HCT116 (cell line): ENCODE measurements around the gene FAM199X. TPM values are rescaled to one million over a fixed set of nuclear protein-coding genes. Genes with fewer than 3 reads are reported as not detected.

Experiments
- ATAC-seq: fragments of 200-7000 bp; cut with Tn5 transposase; 2 replicates; pipeline ENCODE4 v1.9.1; 2020; ENCODE audit warnings: mild to moderate bottlenecking, moderate library complexity
- BruUV-seq: library from RNA; stranded (reverse); fragments of 400-500 nt; replicated peaks from 2 replicates; lab custom pipeline; 2021; lab: Mats Ljungman, UMichigan
- CTCF ChIA-PET: fragments of 300-600 bp; sonication (Branson Sonifier 250); formaldehyde crosslinking; loops from one replicate; lab custom pipeline; 2021; ENCODE audit warnings: antibody characterized with exemption; lab: Charles Lee
- POLR2A ChIA-PET: fragments of 300-600, 350-600 bp; sonication (Branson Sonifier 250); formaldehyde crosslinking; loops from one replicate; lab custom pipeline; 2021; ENCODE audit warnings: antibody characterized with exemption; lab: Charles Lee
- RAD21 ChIA-PET, 2 experiments: fragments of 300-600 bp; sonication (Branson Sonifier 250); formaldehyde crosslinking; loops; one replicate each; lab custom pipeline; 2023; ENCODE audit warnings: low total read pairs in 2 of 2; ENCODE audit not compliant: uncharacterized antibody in 2 of 2, unreplicated experiment in 2 of 2, low non-redundant PET in 1 of 2; lab: Charles Lee
- DNase-seq: peaks from one replicate; pipeline ENCODE4 v3.0.0-alpha.2; 2010; ENCODE audit warnings: low read depth, low spot score
- H2AFZ ChIP-seq: fragments of 200-600 bp; shearing (Covaris generic), sonication (generic); 2 replicates; pipeline ENCODE4 v1.6.1; 2017; ENCODE audit warnings: low read depth, mixed run types, mixed read lengths, antibody characterized with exemption, low read length; ENCODE audit not compliant: poor library complexity, severe bottlenecking
- H3K27ac ChIP-seq: 2 replicates; pipeline ENCODE4 v1.5.1; 2012; ENCODE audit warnings: low read depth, low read length
- H3K27me3 ChIP-seq: fragments of 200-600 bp; sonication (generic); 2 replicates; pipeline ENCODE4 v1.6.1; 2016; ENCODE audit warnings: mixed run types, low read length, mixed read lengths; ENCODE audit not compliant: insufficient read depth
- H3K36me3 ChIP-seq, 2 experiments: fragments of 200-500 bp in 1 of 2; fragments of 200-600 bp in 1 of 2; sonication (Bioruptor generic) in 1 of 2; sonication (generic) in 1 of 2; 2 replicates each; pipeline versions ENCODE4 v1.5.1 to v1.6.1; 2014 to 2016; ENCODE audit warnings: low read length in 2 of 2, inconsistent platforms in 1 of 2, mixed read lengths in 1 of 2, mixed run types in 1 of 2; ENCODE audit not compliant: insufficient read depth in 2 of 2, control insufficient read depth in 1 of 2
- H3K4me1 ChIP-seq, 2 experiments: fragments of 200-600 bp in 1 of 2; sonication (generic) in 1 of 2; 2 replicates each; pipeline versions ENCODE4 v1.5.1 to v1.6.1; 2012 to 2017; ENCODE audit warnings: low read length in 2 of 2, inconsistent platforms in 1 of 2, mild to moderate bottlenecking in 1 of 2, mixed read lengths in 1 of 2, mixed run types in 1 of 2, moderate library complexity in 1 of 2; ENCODE audit not compliant: insufficient read depth in 2 of 2, control insufficient read depth in 1 of 2
- H3K4me2 ChIP-seq: fragments of 200-600 bp; sonication (generic); 2 replicates; pipeline ENCODE4 v1.6.1; 2017; ENCODE audit warnings: mixed run types, low read length, mixed read lengths
- H3K4me3 ChIP-seq, 2 experiments: fragments of 200-600 bp in 1 of 2; sonication (generic) in 1 of 2; replicated peaks in 1 of 2; 2 replicates each; pipeline ENCODE4 v1.5.1; 2011 to 2016; ENCODE audit warnings: low read length in 2 of 2, control low read depth in 1 of 2, low read depth in 1 of 2, mild to moderate bottlenecking in 1 of 2, mixed read lengths in 1 of 2, mixed run types in 1 of 2
- H3K79me2 ChIP-seq: fragments of 200-600 bp; sonication (generic); 2 replicates; pipeline ENCODE4 v1.6.1; 2017; ENCODE audit warnings: mild to moderate bottlenecking, mixed run types, low read length, moderate library complexity, mixed read lengths; ENCODE audit not compliant: insufficient read depth
- H3K9ac ChIP-seq: fragments of 200-600 bp; sonication (generic); 2 replicates; pipeline ENCODE4 v1.6.1; 2016; ENCODE audit warnings: low read length, mixed read lengths
- H3K9me2 ChIP-seq: fragments of 200-600 bp; sonication (generic), shearing (Covaris generic); 2 replicates; pipeline ENCODE4 v1.6.1; 2017; ENCODE audit warnings: mixed run types, mild to moderate bottlenecking, moderate library complexity; ENCODE audit not compliant: insufficient read depth
- H3K9me3 ChIP-seq, 2 experiments: fragments of 200-500 bp in 1 of 2; fragments of 200-600 bp in 1 of 2; sonication (Bioruptor generic) in 1 of 2; sonication (generic) in 1 of 2; 2 replicates each; pipeline ENCODE4 v1.6.1; 2014 to 2017; ENCODE audit warnings: low read length in 2 of 2, mixed read lengths in 2 of 2, inconsistent platforms in 1 of 2, low read depth in 1 of 2, mild to moderate bottlenecking in 1 of 2, mixed run types in 1 of 2, moderate library complexity in 1 of 2; ENCODE audit not compliant: control insufficient read depth in 1 of 2, insufficient read depth in 1 of 2
- H4K20me1 ChIP-seq: fragments of 200-600 bp; sonication (generic), shearing (Covaris generic); 2 replicates; pipeline ENCODE4 v1.6.1; 2017; ENCODE audit warnings: mixed run types, mild to moderate bottlenecking, moderate library complexity; ENCODE audit not compliant: insufficient read depth
- EGR1 ChIP-seq: IDR thresholded peaks from 2 replicates; pipeline ENCODE4 v1.6.1; 2012; ENCODE audit warnings: low read depth
- EZH2 ChIP-seq: fragments of 200-600 bp; sonication (generic); IDR thresholded peaks from 2 replicates; pipeline ENCODE4 v1.6.1; 2017; ENCODE audit warnings: antibody characterized with exemption, mixed run types
- EZH2phosphoT487 ChIP-seq: fragments of 200-600 bp; IDR thresholded peaks from 2 replicates; pipeline ENCODE4 v1.6.1; 2018; ENCODE audit warnings: antibody characterized with exemption, borderline replicate concordance
- JUND ChIP-seq: IDR thresholded peaks from 2 replicates; pipeline ENCODE4 v1.6.1; 2012
- POLR2A ChIP-seq: IDR thresholded peaks from 2 replicates; pipeline ENCODE4 v1.7.0; 2011; ENCODE audit warnings: borderline replicate concordance; ENCODE audit not compliant: insufficient read depth, insufficient read length; ENCODE audit errors: extremely low read depth
- POLR2AphosphoS5 ChIP-seq: IDR thresholded peaks from 2 replicates; pipeline ENCODE4 v1.6.1; 2011; ENCODE audit warnings: mild to moderate bottlenecking, low read depth, low read length, moderate library complexity
- RAD21 ChIP-seq: IDR thresholded peaks from 2 replicates; pipeline ENCODE4 v1.6.1; 2012; ENCODE audit warnings: low read depth, mild to moderate bottlenecking
- SIN3A ChIP-seq: IDR thresholded peaks from 2 replicates; pipeline ENCODE4 v1.6.1; 2012; ENCODE audit warnings: low read depth
- SP1 ChIP-seq: IDR thresholded peaks from 2 replicates; pipeline ENCODE4 v1.6.1; 2012; ENCODE audit warnings: low read depth
- SRF ChIP-seq: IDR thresholded peaks from 2 replicates; pipeline ENCODE4 v1.6.1; 2012; ENCODE audit warnings: low read depth
- TCF7L2 ChIP-seq: IDR thresholded peaks from 2 replicates; pipeline ENCODE4 v1.7.0; 2011; ENCODE audit warnings: borderline replicate concordance, inconsistent platforms; ENCODE audit not compliant: insufficient read depth, insufficient read length; ENCODE audit errors: extremely low read depth
- ZFX ChIP-seq: fragments of 450-650 bp; IDR thresholded peaks from 2 replicates; pipeline ENCODE4 v1.6.1; 2017
- ZNF274 ChIP-seq: fragments of 200-500 bp; sonication (Bioruptor generic); IDR thresholded peaks from 2 replicates; pipeline ENCODE4 v1.6.1; 2014; ENCODE audit warnings: mild to moderate bottlenecking, low read depth, low read length, inconsistent platforms
- intact Hi-C: fragments of 100-400 bp; cut with micrococcal nuclease; formaldehyde crosslinking; loops from 2 replicates; pipeline ENCODE4 v1.10.0; 2022
- total RNA-seq: library from RNA; stranded (reverse); gene quantifications from one replicate; pipeline ENCODE4 v1.2.1, GENCODE V29; 2021; ENCODE audit not compliant: unreplicated experiment
- TF ChIP-seq, protein P1 (sequence below): IDR thresholded peaks from 2 replicates; pipeline ENCODE4 v1.6.1; 2012; ENCODE audit warnings: low read depth
- TF ChIP-seq, protein P2 (sequence below): IDR thresholded peaks from 2 replicates; pipeline ENCODE4 v1.6.1; 2011; ENCODE audit warnings: mild to moderate bottlenecking, low read length, moderate library complexity; ENCODE audit not compliant: insufficient replicate concordance; ENCODE audit errors: extremely low read depth
- TF ChIP-seq, protein P3 (sequence below), 3 experiments: fragments of 200-600 bp in 1 of 3; sonication (generic) in 1 of 3; IDR thresholded peaks in 2 of 3; conservative IDR thresholded peaks in 1 of 3; 2 replicates each; pipeline ENCODE4 v1.5.1; 2012 to 2017; ENCODE audit warnings: low read depth in 2 of 3, low read length in 2 of 3, antibody characterized with exemption in 1 of 3, borderline replicate concordance in 1 of 3, control low read depth in 1 of 3, mild to moderate bottlenecking in 1 of 3, mixed read lengths in 1 of 3, mixed run types in 1 of 3, moderate library complexity in 1 of 3; ENCODE audit not compliant: insufficient read depth in 1 of 3
- TF ChIP-seq, protein P4 (sequence below): IDR thresholded peaks from 2 replicates; pipeline ENCODE4 v1.6.1; 2012

The FAM199X gene
- total RNA-seq, 1 experiment from 2014 or later, result 21.1 TPM

DNA sequence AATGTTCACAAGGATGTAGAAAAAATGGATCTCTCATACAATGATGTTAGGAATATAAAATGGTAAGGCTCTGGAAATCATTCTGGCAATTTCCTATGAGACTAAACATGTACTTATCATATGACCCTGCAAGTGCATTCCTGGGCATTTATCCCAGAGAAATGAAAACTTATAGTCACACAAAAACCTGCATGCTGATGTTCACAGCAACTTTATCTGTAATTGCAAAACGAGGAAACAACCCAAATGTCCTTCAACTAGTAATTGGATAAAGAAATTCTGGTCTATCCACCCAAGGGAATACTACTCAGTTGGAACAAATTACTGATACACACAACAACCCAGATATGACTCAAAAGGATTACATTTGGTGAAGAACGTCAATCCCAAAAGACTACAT lies 39.4 kb upstream of the FAM199X start:
- no peak overlapping the region for H3K9ac ChIP-seq
- no peaks in the 10 kb centered on the region for H4K20me1 ChIP-seq
- CTCF ChIA-PET, result no interaction called here
- no peak overlapping the region for H2AFZ ChIP-seq
- intact Hi-C loops, result no loop called here
- no peak overlapping the region for H3K4me3 ChIP-seq
- H3K27ac ChIP-seq, result no peak overlapping the region
- H3K9me2 ChIP-seq, result no peaks in the 10 kb centered on the region
- H3K36me3 ChIP-seq, result no peaks in the 10 kb centered on the region
- H3K27me3 ChIP-seq, result no peaks in the 10 kb centered on the region
- H3K9me3 ChIP-seq, result no peaks in the 10 kb centered on the region
- BruUV-seq, result no TSS peak
- TF ChIP-seq, protein P1, sequence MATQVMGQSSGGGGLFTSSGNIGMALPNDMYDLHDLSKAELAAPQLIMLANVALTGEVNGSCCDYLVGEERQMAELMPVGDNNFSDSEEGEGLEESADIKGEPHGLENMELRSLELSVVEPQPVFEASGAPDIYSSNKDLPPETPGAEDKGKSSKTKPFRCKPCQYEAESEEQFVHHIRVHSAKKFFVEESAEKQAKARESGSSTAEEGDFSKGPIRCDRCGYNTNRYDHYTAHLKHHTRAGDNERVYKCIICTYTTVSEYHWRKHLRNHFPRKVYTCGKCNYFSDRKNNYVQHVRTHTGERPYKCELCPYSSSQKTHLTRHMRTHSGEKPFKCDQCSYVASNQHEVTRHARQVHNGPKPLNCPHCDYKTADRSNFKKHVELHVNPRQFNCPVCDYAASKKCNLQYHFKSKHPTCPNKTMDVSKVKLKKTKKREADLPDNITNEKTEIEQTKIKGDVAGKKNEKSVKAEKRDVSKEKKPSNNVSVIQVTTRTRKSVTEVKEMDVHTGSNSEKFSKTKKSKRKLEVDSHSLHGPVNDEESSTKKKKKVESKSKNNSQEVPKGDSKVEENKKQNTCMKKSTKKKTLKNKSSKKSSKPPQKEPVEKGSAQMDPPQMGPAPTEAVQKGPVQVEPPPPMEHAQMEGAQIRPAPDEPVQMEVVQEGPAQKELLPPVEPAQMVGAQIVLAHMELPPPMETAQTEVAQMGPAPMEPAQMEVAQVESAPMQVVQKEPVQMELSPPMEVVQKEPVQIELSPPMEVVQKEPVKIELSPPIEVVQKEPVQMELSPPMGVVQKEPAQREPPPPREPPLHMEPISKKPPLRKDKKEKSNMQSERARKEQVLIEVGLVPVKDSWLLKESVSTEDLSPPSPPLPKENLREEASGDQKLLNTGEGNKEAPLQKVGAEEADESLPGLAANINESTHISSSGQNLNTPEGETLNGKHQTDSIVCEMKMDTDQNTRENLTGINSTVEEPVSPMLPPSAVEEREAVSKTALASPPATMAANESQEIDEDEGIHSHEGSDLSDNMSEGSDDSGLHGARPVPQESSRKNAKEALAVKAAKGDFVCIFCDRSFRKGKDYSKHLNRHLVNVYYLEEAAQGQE, result no peak
- no peak for TF ChIP-seq ZFX
- no peak for TF ChIP-seq SP1
- TF ChIP-seq RAD21, result no peak
- no peak for TF ChIP-seq EZH2phosphoT487
- TF ChIP-seq, protein P2, sequence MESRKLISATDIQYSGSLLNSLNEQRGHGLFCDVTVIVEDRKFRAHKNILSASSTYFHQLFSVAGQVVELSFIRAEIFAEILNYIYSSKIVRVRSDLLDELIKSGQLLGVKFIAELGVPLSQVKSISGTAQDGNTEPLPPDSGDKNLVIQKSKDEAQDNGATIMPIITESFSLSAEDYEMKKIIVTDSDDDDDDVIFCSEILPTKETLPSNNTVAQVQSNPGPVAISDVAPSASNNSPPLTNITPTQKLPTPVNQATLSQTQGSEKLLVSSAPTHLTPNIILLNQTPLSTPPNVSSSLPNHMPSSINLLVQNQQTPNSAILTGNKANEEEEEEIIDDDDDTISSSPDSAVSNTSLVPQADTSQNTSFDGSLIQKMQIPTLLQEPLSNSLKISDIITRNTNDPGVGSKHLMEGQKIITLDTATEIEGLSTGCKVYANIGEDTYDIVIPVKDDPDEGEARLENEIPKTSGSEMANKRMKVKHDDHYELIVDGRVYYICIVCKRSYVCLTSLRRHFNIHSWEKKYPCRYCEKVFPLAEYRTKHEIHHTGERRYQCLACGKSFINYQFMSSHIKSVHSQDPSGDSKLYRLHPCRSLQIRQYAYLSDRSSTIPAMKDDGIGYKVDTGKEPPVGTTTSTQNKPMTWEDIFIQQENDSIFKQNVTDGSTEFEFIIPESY, result no peak
- TF ChIP-seq SRF, result no peak
- no peak for TF ChIP-seq POLR2AphosphoS5
- no peak for TF ChIP-seq SIN3A
- TF ChIP-seq, protein P3, sequence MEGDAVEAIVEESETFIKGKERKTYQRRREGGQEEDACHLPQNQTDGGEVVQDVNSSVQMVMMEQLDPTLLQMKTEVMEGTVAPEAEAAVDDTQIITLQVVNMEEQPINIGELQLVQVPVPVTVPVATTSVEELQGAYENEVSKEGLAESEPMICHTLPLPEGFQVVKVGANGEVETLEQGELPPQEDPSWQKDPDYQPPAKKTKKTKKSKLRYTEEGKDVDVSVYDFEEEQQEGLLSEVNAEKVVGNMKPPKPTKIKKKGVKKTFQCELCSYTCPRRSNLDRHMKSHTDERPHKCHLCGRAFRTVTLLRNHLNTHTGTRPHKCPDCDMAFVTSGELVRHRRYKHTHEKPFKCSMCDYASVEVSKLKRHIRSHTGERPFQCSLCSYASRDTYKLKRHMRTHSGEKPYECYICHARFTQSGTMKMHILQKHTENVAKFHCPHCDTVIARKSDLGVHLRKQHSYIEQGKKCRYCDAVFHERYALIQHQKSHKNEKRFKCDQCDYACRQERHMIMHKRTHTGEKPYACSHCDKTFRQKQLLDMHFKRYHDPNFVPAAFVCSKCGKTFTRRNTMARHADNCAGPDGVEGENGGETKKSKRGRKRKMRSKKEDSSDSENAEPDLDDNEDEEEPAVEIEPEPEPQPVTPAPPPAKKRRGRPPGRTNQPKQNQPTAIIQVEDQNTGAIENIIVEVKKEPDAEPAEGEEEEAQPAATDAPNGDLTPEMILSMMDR (IDR thresholded peaks at IDR 0.05 in 2 of 3, conservative IDR thresholded peaks at IDR 0.05 in 1 of 3; ENCODE audit: borderline replicate concordance in 1 of 3, insufficient read depth in 1 of 3, low read depth in 2 of 3, low read length in 2 of 3), result no peak
- TF ChIP-seq, protein P4, sequence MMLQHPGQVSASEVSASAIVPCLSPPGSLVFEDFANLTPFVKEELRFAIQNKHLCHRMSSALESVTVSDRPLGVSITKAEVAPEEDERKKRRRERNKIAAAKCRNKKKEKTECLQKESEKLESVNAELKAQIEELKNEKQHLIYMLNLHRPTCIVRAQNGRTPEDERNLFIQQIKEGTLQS, result no peak
- TF ChIP-seq JUND, result no peak
- TF ChIP-seq ZNF274, result no peak
- no peak for TF ChIP-seq EZH2
- TF ChIP-seq TCF7L2, result no peak
- TF ChIP-seq POLR2A, result no peak
- no peak for TF ChIP-seq EGR1
- RAD21 ChIA-PET, result no interaction called here
- POLR2A ChIA-PET, result no interaction called here
- no peak overlapping the region for H3K4me2 ChIP-seq
- no peaks in the 10 kb centered on the region for H3K4me1 ChIP-seq
- DNase-seq, result no peak
- ATAC-seq, result no peak
- no peaks in the 10 kb centered on the region for H3K79me2 ChIP-seq
